HG03342 (cell line): ENCODE measurements around the gene PPM1M.

Experiments
- ATAC-seq: cut with Tn5 transposase; IDR thresholded peaks from one replicate; pipeline ENCODE4 v1.9.1; 2021; ENCODE audit warnings: mild to moderate bottlenecking, moderate library complexity; ENCODE audit not compliant: unreplicated experiment

Gene PPM1M

DNA sequence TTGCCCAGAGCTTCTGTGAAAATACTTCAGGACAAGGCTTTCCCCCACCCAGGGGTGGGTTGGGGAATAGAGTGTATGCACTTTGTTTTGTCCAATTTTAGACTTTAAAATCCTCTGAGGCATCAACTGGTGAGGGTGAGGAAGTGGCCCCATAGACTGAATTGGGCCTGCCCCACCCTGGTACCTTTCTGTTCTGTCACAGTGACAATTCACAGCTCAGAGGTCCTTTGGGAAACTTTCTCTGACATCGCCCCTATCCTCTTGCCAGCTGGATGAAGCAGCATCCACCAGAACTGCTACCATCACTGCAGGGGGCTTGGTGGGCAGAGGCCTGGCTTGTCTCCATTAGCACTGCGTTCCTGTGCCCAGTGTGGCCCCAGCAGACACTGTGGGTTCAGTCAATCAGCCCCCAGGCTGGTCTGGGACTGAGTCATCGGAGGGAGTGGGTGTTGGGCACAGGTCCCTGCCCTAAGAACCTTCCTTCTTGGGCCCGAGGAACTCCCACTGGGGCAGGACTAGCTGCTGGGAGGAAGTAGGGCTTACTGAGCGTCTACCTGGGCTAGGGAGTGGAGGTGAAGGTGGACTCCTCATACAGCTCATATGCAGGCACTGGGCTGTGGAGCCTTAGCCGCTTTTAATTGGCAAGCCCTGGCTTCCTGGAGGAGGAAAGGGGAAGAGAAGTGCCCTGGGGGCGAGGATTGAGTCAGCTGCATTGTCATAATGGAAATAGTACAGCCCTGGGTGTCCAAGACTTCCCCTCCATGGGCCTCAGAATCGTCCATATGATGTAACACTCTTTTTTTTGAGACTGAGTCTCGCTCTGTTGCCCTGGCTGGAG is 1.5 kb upstream of the PPM1M start:
- ATAC-seq = peak; percentile 39

GRCh38 chr3:52246264-52246620 is 683 bp downstream of the PPM1M start:
- no peak for ATAC-seq

DNA sequence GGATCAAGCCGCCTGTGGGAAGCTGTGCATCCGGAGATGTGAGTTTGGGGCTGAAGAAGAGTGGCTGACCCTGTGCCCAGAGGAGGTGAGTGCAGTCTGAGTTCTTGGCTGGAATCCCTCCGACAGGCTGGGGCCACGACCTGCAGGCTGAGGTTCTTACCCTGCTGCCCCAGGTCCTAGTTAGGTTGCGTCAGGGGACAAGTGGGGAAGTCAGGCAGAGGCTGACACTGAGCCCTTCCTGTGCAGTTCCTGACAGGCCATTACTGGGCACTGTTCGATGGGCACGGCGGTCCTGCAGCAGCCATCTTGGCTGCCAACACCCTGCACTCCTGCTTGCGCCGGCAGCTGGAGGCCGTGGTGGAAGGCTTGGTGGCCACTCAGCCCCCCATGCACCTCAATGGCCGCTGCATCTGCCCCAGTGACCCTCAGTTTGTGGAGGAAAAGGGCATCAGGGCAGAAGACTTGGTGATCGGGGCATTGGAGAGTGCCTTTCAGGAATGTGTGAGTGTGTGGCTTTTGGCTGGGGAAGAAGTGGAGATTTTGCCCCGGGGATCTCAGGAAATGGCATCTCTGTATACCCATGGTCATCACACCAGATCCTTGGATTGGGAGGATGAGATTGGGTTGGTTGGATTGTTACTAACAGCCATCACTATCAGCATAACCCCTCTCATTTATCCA is 1.3 kb downstream of the PPM1M start:
- ATAC-seq = no peak

DNA sequence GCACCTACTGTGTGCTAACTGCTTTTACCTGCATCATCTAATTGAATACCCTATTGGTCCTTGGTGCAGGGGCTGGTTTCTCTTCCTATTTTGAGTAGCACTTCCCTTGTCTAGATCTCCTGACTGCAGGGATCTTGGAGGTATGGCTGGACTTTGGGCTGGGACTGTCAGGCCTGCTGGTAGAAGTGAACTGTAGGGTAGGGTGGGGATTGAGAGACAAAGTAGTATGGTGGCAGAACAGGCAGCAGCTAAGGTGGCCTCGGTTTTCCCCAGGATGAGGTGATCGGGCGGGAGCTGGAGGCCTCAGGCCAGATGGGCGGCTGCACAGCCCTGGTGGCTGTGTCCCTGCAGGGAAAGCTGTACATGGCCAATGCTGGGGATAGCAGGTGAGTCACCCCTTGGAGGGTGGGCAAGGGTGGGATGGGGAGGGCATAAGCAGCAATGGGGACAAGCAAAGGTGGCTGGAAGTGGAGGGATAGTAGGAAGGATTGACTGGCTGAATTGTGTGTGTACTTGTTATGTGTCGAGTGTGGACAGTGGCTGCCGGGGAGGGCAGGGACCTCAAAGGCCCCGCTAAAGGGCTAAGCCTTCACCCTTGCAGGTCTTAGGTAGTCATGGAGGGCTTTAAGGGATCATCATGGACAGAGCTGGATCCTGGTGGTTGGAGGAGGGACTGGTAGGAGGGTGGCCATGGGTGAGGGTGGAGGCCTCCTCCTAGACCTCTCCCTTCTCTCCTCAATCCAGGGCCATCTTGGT is 2.0 kb downstream of the PPM1M start:
- ATAC-seq = no peak

GRCh38 chr3:52248165-52248541 is 2.6 kb downstream of the PPM1M start:
- ATAC-seq = no peak

- no peak for ATAC-seq
These were observed 3.4 kb downstream of the PPM1M start for GRCh38 chr3:52248816-52249547.

DNA sequence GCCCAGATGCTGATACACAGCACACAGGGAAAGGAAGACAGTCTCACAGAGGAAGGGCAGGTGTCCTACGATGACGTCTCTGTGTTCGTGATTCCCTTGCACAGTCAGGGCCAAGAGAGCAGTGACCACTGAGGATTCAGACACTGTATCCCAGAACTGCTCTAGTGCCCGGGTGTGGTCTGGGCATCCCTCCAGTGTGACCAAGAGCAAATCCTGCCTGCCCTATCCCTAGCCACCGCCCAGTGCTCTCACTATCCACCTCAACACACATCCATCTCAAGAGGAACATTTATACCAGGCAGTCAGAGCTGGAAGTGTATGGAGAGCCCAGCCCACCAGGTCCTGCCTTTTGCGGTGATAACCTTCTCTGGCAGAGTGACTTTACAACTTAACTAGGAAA is 4.1 kb downstream of the PPM1M start:
- no peak for ATAC-seq

DNA sequence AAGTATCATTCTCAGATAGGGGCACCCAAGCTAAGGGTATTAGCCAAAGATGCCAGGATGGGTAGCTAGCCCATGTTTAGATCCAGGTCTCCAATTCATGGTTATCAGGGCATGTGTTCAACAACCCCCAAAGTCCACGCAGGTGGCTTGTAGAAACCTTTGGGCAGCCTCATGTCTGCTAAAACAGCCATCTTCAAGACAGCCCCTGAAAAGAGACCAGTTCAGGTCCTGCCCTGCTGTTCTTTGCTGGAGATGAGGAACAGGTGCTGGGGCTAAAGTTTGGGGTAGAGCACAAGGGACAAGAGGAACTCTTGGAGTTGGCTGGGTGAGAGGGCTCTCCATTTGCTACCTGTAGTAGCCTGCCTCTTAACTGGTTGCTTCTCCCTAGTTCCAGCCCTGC is 4.6 kb downstream of the PPM1M start:
- ATAC-seq = no peak

DNA sequence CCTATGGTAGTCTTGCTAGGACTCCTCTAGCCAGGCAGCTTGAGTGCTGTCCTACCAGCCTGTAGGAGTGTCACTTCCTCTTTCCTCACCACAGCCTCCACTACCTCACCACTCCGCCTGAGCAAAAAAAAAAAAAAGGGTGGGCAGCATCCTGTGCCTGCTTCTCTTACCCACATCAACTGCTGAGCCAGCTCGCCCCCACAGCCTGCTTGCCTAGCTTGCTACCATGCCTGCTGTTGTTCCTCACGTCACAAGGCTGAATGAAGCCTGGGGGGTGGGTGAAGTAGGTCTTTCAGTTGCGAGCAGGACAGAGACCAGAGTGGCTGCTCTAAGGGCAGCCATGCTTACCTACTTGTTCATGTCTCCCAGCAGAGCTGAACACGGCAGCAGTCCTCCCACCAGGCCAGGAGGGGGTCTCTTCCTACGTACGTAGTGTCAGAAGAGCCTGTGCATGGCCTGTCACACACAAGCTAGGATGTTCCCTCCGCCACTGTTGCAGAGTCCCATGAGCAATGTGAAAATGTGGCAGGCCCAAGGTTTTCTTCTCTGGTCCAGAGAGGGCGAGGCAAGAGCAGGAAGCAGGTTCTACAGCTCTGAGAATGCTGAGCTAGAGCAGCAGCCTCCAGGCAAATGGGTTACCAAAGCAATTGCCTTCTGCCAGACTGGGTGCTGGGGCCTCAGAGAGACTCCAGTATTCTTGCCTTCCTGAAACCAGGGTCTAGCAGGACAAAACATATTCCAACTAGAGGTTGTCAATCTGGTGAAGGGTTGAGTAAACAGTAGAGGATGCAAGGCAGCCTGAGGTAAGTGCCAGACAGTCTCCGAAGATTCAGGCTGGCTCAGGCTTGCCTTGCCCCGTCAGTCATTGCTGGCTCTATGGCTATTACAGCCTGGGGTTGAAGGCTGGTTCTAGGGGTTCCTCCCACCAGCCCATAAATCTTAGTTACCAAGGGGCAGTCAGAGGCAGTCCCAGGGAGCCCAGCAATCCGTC is 8.1 kb downstream of the PPM1M start:
- peak; percentile 89 for ATAC-seq

DNA sequence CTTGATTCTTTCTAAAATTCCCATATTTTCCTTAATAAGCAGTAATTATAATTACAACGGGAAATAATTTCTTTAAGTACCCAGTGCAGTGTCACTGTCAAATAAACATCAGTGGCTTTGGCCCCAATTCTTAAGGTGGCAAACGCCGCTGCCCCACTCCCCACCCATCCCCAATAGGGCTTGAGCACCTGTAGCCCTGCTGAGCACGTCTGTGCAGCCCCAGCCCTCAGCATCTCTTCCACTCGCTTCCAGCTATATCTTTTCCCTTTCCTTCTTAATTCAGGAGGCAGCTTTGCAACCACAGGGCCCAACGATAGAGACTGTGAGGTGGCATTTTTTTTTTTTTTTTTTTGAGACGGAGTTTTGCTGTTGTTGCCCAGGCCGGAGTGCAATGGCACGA is 9.0 kb downstream of the PPM1M start:
- no peak for ATAC-seq

DNA sequence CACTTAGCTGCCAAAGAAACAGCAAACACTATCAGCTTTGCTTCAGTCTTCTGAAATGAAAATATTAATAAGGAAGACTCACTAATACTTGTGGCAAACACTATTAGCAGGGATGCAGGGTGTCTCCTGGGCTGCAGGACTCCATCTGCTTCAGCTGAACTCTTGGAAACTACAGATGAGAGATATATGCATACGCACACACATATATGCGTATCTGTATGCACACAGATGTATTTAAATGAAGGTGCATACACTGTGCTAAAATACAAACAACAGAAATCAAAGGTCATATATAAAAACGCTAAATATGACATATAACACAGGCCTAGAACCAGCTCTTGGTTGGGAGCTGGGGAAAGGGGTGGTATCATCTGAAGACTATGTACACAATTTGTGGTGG is 10.6 kb downstream of the PPM1M start:
- ATAC-seq = no peak

- no peak for ATAC-seq
These were observed 11.1 kb downstream of the PPM1M start for GRCh38 chr3:52256622-52257021.

- no peak for ATAC-seq
These were observed 12.4 kb downstream of the PPM1M start for GRCh38 chr3:52257911-52258310.

- no peak for ATAC-seq
These were observed 13.5 kb downstream of the PPM1M start for GRCh38 chr3:52259035-52259434.

DNA sequence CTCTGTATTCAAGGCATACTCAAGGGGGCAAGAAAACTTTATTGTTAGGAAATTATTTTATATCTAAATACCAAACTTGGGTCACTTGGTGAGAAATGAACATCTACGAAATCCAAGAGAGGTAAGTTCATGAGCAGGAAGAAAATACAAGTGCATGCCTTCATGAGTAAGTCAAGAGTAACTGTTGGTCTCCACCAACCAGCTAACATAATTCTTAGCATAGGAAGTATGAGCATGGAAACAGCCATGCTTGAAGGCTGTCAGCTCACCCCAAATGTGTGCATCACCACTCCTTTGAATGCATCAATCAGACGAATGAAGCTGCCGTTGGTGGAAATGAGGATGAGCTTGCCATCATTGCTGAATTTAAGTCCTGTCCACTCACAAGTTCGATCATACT is 13.9 kb downstream of the PPM1M start:
- no peak for ATAC-seq

- ATAC-seq = no peak
These were observed 16.9 kb downstream of the PPM1M start for GRCh38 chr3:52262447-52262846.

GRCh38 chr3:52265387-52265786 is 19.8 kb downstream of the PPM1M start:
- no peak for ATAC-seq

- no peak for ATAC-seq
These were observed 22.5 kb downstream of the PPM1M start for GRCh38 chr3:52268036-52268435.

GRCh38 chr3:52269776-52270175 is 24.2 kb downstream of the PPM1M start:
- ATAC-seq = no peak

- no peak for ATAC-seq
These were observed 24.7 kb downstream of the PPM1M start for GRCh38 chr3:52270252-52270754.
